ENCODE measurements around the gene NR6A1.

- TF ChIP-seq EZH2phosphoT487 (IDR thresholded peaks at IDR 0.05; ENCODE audit: insufficient read depth, low read depth) (no peak), EZH2 (IDR thresholded peaks at IDR 0.05; ENCODE audit: insufficient read depth, poor library complexity, severe bottlenecking) (no peak)
Observed at GRCh38 chr9:124685217-124685616, 85.9 kb downstream of the NR6A1 start.
